ENCODE data around the gene SEMA3E.
"Not testable (repeated sequence)": the region's sequence is repeated elsewhere in the genome, so short reads cannot be mapped to it uniquely, and the experiment has no call there.

SEMA3E gene

GRCh38 chr7:83552556-83552955 lies 96.4 kb downstream of the SEMA3E start:
- DNase-seq, result not testable (repeated sequence)

GRCh38 chr7:83550100-83550499 lies 98.8 kb downstream of the SEMA3E start:
- no peak for DNase-seq

GRCh38 chr7:83548250-83548649 lies 100.7 kb downstream of the SEMA3E start:
- DNase-seq, result no peak

- DNase-seq, result no peak
Measured at GRCh38 chr7:83547526-83547925, 101.4 kb downstream of the SEMA3E start.

- no peak for DNase-seq
Measured at GRCh38 chr7:83546586-83546985, 102.4 kb downstream of the SEMA3E start.

- DNase-seq, result no peak
Measured at GRCh38 chr7:83541187-83541960, 107.6 kb downstream of the SEMA3E start.

- no peak for DNase-seq
Measured at GRCh38 chr7:83534488-83534887, 114.5 kb downstream of the SEMA3E start.

GRCh38 chr7:83532219-83532618 lies 116.7 kb downstream of the SEMA3E start:
- DNase-seq, result no peak

GRCh38 chr7:83531766-83532165 lies 117.2 kb downstream of the SEMA3E start:
- no peak for DNase-seq

- no peak for DNase-seq
Measured at GRCh38 chr7:83528925-83529423, 120.0 kb downstream of the SEMA3E start.

GRCh38 chr7:83524277-83525075 lies 124.5 kb downstream of the SEMA3E start:
- no peak for DNase-seq

- no peak for DNase-seq
Measured at GRCh38 chr7:83520726-83521125, 128.2 kb downstream of the SEMA3E start.

- no peak for DNase-seq
Measured at GRCh38 chr7:83519240-83519639, 129.7 kb downstream of the SEMA3E start.

- DNase-seq, result no peak
Measured at GRCh38 chr7:83517035-83517700, 131.8 kb downstream of the SEMA3E start.

- no peak for DNase-seq
Measured at GRCh38 chr7:83514977-83515376, 134.0 kb downstream of the SEMA3E start.

- DNase-seq, result no peak
Measured at GRCh38 chr7:83509255-83510021, 139.5 kb downstream of the SEMA3E start.

GRCh38 chr7:83504330-83504729 lies 144.6 kb downstream of the SEMA3E start:
- DNase-seq, result no peak

GRCh38 chr7:83502636-83503035 lies 146.3 kb downstream of the SEMA3E start:
- DNase-seq, result no peak

GRCh38 chr7:83494683-83495082 lies 154.3 kb downstream of the SEMA3E start:
- DNase-seq, result no peak

- no peak for DNase-seq
Measured at GRCh38 chr7:83492802-83493201, 156.1 kb downstream of the SEMA3E start.

GRCh38 chr7:83487801-83488200 lies 161.1 kb downstream of the SEMA3E start:
- DNase-seq, result no peak

GRCh38 chr7:83486957-83487356 lies 162.0 kb downstream of the SEMA3E start:
- DNase-seq, result no peak

- DNase-seq, result no peak
Measured at GRCh38 chr7:83486536-83486935, 162.4 kb downstream of the SEMA3E start.
